ENCODE measurements around the gene SYT13.

DNA sequence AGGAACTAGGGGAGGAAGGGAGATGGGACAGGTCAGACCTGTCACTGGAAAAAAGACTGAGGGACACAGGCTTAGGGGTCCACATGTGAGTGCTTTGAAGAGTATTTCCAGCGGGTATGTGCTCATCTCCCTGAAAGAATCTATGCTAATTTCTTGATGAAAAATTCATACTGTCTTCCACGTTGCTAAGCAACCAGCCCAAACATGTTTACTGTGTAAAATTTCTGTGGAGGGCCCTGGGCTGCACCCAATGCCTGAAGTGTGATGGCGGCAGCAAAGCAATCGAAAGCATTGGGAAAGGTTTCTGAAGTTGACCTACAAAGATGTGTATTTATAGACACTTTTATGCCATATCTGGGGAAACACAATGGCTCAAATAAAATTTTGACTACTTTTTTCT is 7.4 kb downstream of the SYT13 start:
- TF ChIP-seq, protein P1, sequence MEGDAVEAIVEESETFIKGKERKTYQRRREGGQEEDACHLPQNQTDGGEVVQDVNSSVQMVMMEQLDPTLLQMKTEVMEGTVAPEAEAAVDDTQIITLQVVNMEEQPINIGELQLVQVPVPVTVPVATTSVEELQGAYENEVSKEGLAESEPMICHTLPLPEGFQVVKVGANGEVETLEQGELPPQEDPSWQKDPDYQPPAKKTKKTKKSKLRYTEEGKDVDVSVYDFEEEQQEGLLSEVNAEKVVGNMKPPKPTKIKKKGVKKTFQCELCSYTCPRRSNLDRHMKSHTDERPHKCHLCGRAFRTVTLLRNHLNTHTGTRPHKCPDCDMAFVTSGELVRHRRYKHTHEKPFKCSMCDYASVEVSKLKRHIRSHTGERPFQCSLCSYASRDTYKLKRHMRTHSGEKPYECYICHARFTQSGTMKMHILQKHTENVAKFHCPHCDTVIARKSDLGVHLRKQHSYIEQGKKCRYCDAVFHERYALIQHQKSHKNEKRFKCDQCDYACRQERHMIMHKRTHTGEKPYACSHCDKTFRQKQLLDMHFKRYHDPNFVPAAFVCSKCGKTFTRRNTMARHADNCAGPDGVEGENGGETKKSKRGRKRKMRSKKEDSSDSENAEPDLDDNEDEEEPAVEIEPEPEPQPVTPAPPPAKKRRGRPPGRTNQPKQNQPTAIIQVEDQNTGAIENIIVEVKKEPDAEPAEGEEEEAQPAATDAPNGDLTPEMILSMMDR (optimal IDR thresholded peaks at IDR 0.05 in 1 of 3, IDR thresholded peaks at IDR 0.05 in 1 of 3, conservative IDR thresholded peaks at IDR 0.05 in 1 of 3; ENCODE audit: extremely low read depth in 1 of 3, insufficient read depth in 2 of 3, low read length in 3 of 3) = no peak
- TF ChIP-seq EZH2 (IDR thresholded peaks at IDR 0.05; ENCODE audit: low read length) = no peak

Data from keratinocyte (primary cell).